Transverse colon (tissue), 3 donors: ENCODE results near the gene CPEB1.

ENCODE experiments used
- CTCF ChIP-seq, 5 experiments: fragments of 200-600 bp in 3 of 5; fragments of 450-650 bp in 2 of 5; sonication (generic) in 3 of 5; IDR thresholded peaks; 1 replicate in 2 of 5; 2 replicates in 3 of 5; pipeline ENCODE4 v1.5.1; 2016 to 2017; ENCODE audit warnings: antibody characterized with exemption in 5 of 5, inconsistent platforms in 3 of 5, mild to moderate bottlenecking in 2 of 5, moderate library complexity in 1 of 5
- EP300 ChIP-seq: sonication (generic); formaldehyde crosslinking; IDR thresholded peaks from one replicate; pipeline ENCODE4 v1.6.1; 2017; ENCODE audit warnings: antibody characterized with exemption, low read depth

GRCh38 chr15:82666606-82667005 lies 19.4 kb upstream of the CPEB1 start:
- no peak for TF ChIP-seq CTCF (IDR thresholded peaks at IDR 0.05)
- TF ChIP-seq EP300 = no peak
